Breast epithelium (tissue), 3 donors: ENCODE data around the gene HAPLN3.

ENCODE experiments used
- CTCF ChIP-seq, 3 donors: fragments of 450-650 bp; IDR thresholded peaks; one replicate each; pipeline ENCODE4 v1.5.1; 2016 to 2017; ENCODE audit warnings: antibody characterized with exemption in 3 of 3, mild to moderate bottlenecking in 3 of 3, moderate library complexity in 3 of 3
- POLR2AphosphoS5 ChIP-seq, 3 donors: sonication (generic); formaldehyde crosslinking; IDR thresholded peaks; one replicate each; pipeline ENCODE4 v1.6.1; 2017; ENCODE audit warnings: antibody characterized with exemption in 3 of 3

- TF ChIP-seq CTCF (IDR thresholded peaks at IDR 0.05): no peak
- TF ChIP-seq POLR2AphosphoS5 (IDR thresholded peaks at IDR 0.05): no peak
These were observed 24.0 kb downstream of the HAPLN3 start for GRCh38 chr15:88871313-88871712.
